Measurements from ENCODE around the gene ATXN7L1.
"Not testable (repeated sequence)": the region's sequence is repeated elsewhere in the genome, so short reads cannot be mapped to it uniquely, and the experiment has no call there.

The ATXN7L1 gene

DNA sequence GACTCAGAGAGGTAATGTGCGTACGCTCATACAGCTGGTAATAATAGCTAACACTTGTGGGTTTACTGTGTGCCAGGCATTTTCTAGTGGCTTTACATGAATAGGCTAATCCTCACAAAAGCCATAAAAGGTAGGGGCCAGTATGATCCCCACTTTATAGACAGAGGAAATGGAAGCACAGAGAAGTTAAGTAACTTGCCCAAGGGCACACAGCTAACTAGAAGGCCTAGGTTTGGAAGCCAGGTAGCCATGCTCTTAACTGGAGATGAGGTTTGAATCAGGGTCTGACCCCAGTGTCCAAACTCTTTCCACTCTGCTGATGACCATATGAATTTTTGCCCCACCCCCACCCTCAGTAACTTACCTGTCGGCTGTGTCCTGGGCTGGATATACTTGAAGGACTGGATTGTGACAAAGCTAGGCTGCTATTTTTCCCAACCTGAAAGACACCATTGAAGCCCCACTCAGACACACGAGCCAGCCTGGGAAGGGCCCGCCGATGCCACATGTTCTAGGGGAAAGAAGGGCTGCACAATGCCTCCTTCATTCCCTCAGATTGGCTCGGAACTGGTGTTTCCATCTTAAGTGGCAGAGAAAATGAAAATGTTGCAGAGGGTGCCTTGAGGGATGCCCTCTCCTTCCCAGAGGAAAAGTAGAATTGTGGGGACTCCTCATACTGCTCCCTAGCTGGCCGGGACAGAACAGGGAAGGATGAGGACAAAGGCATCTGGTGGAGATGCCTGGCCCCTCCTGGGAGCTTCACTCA is 266.1 kb downstream of the ATXN7L1 start:
- no peak overlapping the region for H3K9ac ChIP-seq (ENCODE audit: low read length in 2 of 2)
- H3K36me3 ChIP-seq (ENCODE audit: control insufficient read depth in 2 of 2, insufficient read depth in 2 of 2, low read length in 2 of 2), result peaks cover 18 to 30% of the 10 kb centered on the region in 2 donors
- no peak overlapping the region for H3K27ac ChIP-seq (ENCODE audit: low read length)
- H3K4me3 ChIP-seq (ENCODE audit: low read length in 2 of 2), result no peak overlapping the region
- no peaks in the 10 kb centered on the region for H3K9me3 ChIP-seq (ENCODE audit: control insufficient read depth in 2 of 2, low read length in 2 of 2)
- no peaks in the 10 kb centered on the region for H3K27me3 ChIP-seq (ENCODE audit: control insufficient read depth in 1 of 2, insufficient read depth in 2 of 2, low read length in 2 of 2)
- peaks cover 2% of the 10 kb centered on the region for H3K4me1 ChIP-seq (ENCODE audit: control insufficient read depth, insufficient read depth, low read length)

DNA sequence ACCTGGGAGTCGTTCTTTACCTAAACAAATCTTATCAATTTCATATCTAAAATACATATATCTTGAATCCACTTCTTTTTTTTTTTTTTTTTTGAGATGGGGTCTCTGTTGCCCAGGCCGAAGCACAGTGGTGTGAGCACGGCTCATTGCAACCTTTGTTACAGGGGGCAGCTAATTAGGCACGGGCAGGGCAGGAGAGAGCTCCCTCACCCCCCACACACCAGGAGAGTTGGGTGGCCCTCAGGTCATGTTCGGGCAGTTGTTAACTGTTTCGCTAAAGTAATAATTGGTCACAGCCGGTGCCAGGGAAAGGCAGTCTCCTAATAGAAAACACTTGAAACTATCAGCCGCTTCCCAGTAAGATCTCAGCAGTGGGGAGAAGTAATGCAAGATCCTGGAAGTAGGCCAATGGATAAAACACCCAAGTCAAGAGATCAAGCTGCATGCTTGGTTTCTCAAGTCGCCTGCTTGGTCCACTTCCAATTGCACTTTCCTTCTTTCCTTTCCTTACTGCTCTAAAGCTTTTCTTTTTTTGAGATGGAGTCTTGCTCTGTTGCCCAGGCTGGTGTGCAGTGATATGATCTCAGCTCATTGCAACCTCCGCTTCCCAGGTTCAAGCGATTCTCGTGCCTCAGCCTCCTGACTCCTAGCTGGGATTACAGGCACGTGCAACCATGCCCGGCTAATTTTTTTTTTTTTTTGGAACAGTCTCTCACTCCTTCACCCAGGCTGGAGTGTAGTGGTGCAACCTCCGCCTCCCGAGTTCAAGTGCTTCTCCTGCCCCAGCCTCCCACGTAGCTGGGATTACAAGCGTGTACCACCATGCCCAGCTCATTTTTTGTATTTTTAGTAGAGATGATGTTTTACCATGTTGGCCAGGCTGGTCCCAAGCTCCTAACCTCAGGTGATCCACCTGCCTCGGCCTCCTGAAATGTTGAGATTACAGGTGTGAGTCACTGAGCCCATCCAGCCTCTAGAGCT is 273.8 kb downstream of the ATXN7L1 start:
- Histone ChIP-seq H3K36me3 (ENCODE audit: control insufficient read depth in 2 of 2, insufficient read depth in 2 of 2, low read length in 2 of 2) (peaks cover 0 to 2% of the 10 kb centered on the region in 2 donors), H3K27me3 (ENCODE audit: control insufficient read depth in 1 of 2, insufficient read depth in 2 of 2, low read length in 2 of 2) (no peaks in the 10 kb centered on the region), H3K9me3 (ENCODE audit: control insufficient read depth in 2 of 2, low read length in 2 of 2) (no peaks in the 10 kb centered on the region), H3K9ac (ENCODE audit: low read length in 2 of 2) (no peak overlapping the region), H3K4me1 (ENCODE audit: control insufficient read depth, insufficient read depth, low read length) (peaks cover 9% of the 10 kb centered on the region), H3K27ac (ENCODE audit: low read length) (no peak overlapping the region), H3K4me3 (ENCODE audit: low read length in 2 of 2) (no peak overlapping the region)

DNA sequence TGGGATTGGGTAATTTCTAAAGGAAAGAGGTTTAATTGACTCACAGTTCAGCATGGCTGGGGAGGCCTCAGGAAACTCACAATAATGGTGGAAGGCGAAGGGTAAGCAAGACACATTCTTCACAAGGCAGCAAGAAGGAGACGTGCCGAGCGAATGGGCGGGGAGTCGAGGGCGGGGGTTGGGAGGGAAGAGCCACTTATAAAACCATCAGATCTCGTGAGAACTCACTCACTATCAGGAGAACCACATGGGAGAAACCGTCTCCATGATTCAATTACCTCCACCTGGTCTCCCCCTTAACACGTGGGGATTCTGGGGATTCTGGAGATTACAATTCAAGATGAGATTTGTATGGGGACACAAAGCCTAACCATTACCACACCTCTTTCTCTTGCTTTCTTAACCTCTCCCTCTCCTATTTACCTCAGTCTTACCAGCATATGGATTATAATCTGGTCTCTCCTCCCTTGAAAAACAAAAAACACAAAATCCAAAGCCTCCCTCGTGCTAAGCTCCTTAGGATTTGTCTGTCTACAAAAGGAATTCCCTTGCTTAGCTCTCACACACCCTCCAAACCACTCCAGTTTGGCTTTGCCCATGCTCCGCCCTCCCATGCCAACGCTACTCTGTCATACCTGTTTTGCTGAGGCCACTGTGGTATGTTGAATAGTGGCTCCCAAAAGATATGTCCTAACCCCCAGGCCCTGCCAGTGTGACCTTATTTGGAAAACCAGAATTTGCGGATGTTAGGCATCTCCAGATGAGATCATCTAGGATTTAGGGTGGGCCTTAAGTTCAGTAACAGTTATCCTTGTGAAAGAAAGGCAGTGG is 275.5 kb downstream of the ATXN7L1 start:
- Histone ChIP-seq H3K9ac (ENCODE audit: low read length in 2 of 2) (no peak overlapping the region), H3K9me3 (ENCODE audit: control insufficient read depth in 2 of 2, low read length in 2 of 2) (no peaks in the 10 kb centered on the region), H3K27ac (ENCODE audit: low read length) (no peak overlapping the region), H3K36me3 (ENCODE audit: control insufficient read depth in 2 of 2, insufficient read depth in 2 of 2, low read length in 2 of 2) (no peaks in the 10 kb centered on the region), H3K4me1 (ENCODE audit: control insufficient read depth, insufficient read depth, low read length) (peaks cover 9% of the 10 kb centered on the region), H3K27me3 (ENCODE audit: control insufficient read depth in 1 of 2, insufficient read depth in 2 of 2, low read length in 2 of 2) (no peaks in the 10 kb centered on the region), H3K4me3 (ENCODE audit: low read length in 2 of 2) (no peak overlapping the region)

DNA sequence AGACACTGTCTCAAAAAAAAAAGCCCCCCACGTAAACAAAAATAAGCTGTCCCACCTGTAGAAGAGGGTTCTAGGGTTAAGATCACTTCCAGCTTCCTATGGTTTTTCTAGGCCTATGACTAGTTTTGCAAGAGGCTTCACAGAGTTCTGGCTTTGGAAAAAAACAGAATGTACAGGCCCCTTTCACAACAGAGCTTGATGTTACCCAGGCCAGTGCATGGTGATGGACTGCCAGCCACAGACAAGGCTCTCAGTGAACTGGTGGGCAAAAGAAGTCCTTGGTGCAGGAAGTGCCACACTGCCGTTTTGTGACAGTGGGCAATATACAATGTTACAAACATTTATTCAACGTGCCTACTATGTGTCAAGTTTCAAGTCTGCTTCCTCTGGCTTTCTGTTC is 276.8 kb downstream of the ATXN7L1 start:
- Histone ChIP-seq H3K27me3 (ENCODE audit: control insufficient read depth in 1 of 2, insufficient read depth in 2 of 2, low read length in 2 of 2) (no peaks in the 10 kb centered on the region), H3K27ac (ENCODE audit: low read length) (peak overlapping the region; percentile 55)

DNA sequence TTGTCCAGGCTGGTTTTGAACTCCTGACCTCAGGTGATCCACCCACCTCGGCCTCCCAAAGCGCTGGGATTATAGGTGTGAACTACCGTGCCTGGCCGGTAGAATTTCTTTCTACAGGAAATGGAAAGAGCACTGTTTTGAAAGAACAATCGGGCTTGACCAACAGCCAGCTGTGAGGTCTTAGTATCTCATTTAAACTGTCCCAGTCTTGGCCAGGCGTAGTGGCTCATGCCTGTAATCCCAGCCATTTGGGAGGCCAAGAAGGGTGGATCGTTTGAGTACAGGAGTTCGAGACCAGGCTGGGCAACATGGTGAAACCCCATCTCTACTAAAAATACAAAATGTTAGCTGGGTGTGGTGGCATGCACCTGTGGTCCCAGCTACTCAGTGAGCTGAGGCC is 277.3 kb downstream of the ATXN7L1 start:
- not testable (repeated sequence) for H3K9ac ChIP-seq (ENCODE audit: low read length in 2 of 2); H3K9me3 ChIP-seq (ENCODE audit: control insufficient read depth in 2 of 2, low read length in 2 of 2); H3K36me3 ChIP-seq (ENCODE audit: control insufficient read depth in 2 of 2, insufficient read depth in 2 of 2, low read length in 2 of 2); H3K27me3 ChIP-seq (ENCODE audit: control insufficient read depth in 1 of 2, insufficient read depth in 2 of 2, low read length in 2 of 2); H3K4me3 ChIP-seq (ENCODE audit: low read length in 2 of 2); H3K4me1 ChIP-seq (ENCODE audit: control insufficient read depth, insufficient read depth, low read length)
- H3K27ac ChIP-seq (ENCODE audit: low read length), result peak overlapping the region; percentile 55

More for the DNA sequence above, 276.8 kb downstream of the ATXN7L1 start:
- peak overlapping the region in 1 of 2 donors; percentile 5 for H3K9ac ChIP-seq (ENCODE audit: low read length in 2 of 2)
- no peak overlapping the region for H3K4me3 ChIP-seq (ENCODE audit: low read length in 2 of 2)
- peaks cover 9% of the 10 kb centered on the region for H3K4me1 ChIP-seq (ENCODE audit: control insufficient read depth, insufficient read depth, low read length)
- no peaks in the 10 kb centered on the region for H3K9me3 ChIP-seq (ENCODE audit: control insufficient read depth in 2 of 2, low read length in 2 of 2)
- H3K36me3 ChIP-seq (ENCODE audit: control insufficient read depth in 2 of 2, insufficient read depth in 2 of 2, low read length in 2 of 2), result no peaks in the 10 kb centered on the region

DNA sequence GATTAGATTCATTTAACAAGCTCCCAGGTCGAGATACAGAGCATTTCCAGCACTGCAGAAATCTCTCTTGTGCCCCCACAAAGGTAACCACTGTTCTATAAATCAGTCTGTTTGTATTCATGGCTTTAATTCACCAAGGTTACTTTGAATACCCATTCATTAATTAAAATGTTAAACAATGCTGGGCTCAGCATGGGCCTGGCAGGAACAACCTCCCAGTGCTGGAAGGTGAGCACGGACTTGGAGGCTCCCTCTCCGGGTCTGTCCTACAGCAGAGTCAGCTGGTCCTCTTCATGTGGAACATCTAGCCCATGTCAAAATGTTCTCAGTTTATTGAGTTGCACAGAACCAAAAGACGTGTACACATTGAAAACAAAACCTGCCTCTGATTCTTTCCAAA is 279.5 kb downstream of the ATXN7L1 start:
- no peak overlapping the region for H3K9ac ChIP-seq (ENCODE audit: low read length in 2 of 2)
- no peaks in the 10 kb centered on the region for H3K9me3 ChIP-seq (ENCODE audit: control insufficient read depth in 2 of 2, low read length in 2 of 2)
- H3K27me3 ChIP-seq (ENCODE audit: control insufficient read depth in 1 of 2, insufficient read depth in 2 of 2, low read length in 2 of 2), result no peaks in the 10 kb centered on the region
- H3K36me3 ChIP-seq (ENCODE audit: control insufficient read depth in 2 of 2, insufficient read depth in 2 of 2, low read length in 2 of 2), result no peaks in the 10 kb centered on the region
- H3K4me1 ChIP-seq (ENCODE audit: control insufficient read depth, insufficient read depth, low read length), result peaks cover 5% of the 10 kb centered on the region
- H3K27ac ChIP-seq (ENCODE audit: low read length), result no peak overlapping the region
- no peak overlapping the region for H3K4me3 ChIP-seq (ENCODE audit: low read length in 2 of 2)

DNA sequence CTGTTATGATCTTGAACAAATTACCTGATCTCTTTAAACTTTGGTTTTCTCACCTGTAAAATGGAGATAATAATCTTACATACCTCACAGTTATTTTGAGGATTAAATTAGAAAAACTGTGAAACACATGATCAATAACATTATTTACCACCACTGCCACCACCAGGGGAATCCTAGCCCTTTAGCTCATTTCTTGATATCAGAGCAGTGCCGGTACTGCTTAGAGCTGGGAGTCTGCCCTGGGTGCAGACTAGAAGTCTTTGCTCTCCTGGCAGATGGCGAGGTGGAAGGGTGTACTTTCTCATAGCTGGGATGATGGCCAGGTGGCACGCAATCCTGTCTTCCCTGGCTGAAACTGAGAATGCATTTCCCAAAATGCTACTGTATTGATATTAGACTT is 282.4 kb downstream of the ATXN7L1 start:
- Histone ChIP-seq H3K4me1 (ENCODE audit: control insufficient read depth, insufficient read depth, low read length) (peaks cover 4% of the 10 kb centered on the region), H3K27me3 (ENCODE audit: control insufficient read depth in 1 of 2, insufficient read depth in 2 of 2, low read length in 2 of 2) (no peaks in the 10 kb centered on the region), H3K27ac (ENCODE audit: low read length) (no peak overlapping the region), H3K9me3 (ENCODE audit: control insufficient read depth in 2 of 2, low read length in 2 of 2) (no peaks in the 10 kb centered on the region), H3K36me3 (ENCODE audit: control insufficient read depth in 2 of 2, insufficient read depth in 2 of 2, low read length in 2 of 2) (no peaks in the 10 kb centered on the region), H3K9ac (ENCODE audit: low read length in 2 of 2) (no peak overlapping the region), H3K4me3 (ENCODE audit: low read length in 2 of 2) (no peak overlapping the region)

DNA sequence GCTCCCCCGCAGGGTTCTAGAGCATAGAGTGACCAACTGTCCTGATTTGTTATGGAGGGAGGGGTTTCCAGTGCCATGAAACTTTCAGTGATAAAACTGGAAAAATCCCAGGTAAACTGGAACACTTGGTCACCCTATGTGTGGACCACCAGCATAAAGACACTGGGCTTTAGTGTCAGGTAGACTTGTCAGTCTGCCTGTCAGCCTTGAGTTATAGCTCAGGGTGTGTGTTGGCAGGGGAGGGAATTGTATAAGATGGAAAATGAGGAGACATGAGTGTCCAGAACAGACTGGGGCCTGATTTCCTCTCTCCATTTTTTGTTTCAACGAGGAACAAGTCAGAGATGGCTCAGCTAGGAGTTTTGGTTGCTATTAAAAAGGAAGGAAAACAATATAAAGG is 284.9 kb downstream of the ATXN7L1 start:
- Histone ChIP-seq H3K27me3 (ENCODE audit: control insufficient read depth in 1 of 2, insufficient read depth in 2 of 2, low read length in 2 of 2) (no peaks in the 10 kb centered on the region), H3K4me1 (ENCODE audit: control insufficient read depth, insufficient read depth, low read length) (peaks cover 10% of the 10 kb centered on the region), H3K9ac (ENCODE audit: low read length in 2 of 2) (no peak overlapping the region), H3K27ac (ENCODE audit: low read length) (no peak overlapping the region), H3K4me3 (ENCODE audit: low read length in 2 of 2) (no peak overlapping the region), H3K9me3 (ENCODE audit: control insufficient read depth in 2 of 2, low read length in 2 of 2) (no peaks in the 10 kb centered on the region), H3K36me3 (ENCODE audit: control insufficient read depth in 2 of 2, insufficient read depth in 2 of 2, low read length in 2 of 2) (no peaks in the 10 kb centered on the region)

DNA sequence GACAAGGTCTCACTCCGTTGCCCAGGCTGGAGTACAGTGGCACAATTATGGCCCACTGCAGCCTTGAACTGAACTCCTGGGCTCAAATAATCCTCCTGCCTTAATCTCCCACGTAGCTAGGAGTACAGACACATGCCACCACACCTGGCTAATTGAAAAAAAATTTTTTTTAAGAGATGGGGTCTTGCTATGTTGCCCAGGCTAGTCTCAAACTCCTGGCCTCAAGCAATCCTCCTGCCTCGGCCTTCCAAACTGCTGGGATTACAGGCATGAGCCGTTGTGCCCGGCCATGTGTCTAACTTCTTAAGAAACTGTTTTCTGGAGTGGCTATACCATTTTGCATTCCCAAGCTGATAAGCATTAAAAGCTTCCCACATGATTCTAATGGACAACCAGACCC is 285.6 kb downstream of the ATXN7L1 start:
- no peak overlapping the region for H3K9ac ChIP-seq (ENCODE audit: low read length in 2 of 2)
- no peaks in the 10 kb centered on the region for H3K36me3 ChIP-seq (ENCODE audit: control insufficient read depth in 2 of 2, insufficient read depth in 2 of 2, low read length in 2 of 2)
- H3K27me3 ChIP-seq (ENCODE audit: control insufficient read depth in 1 of 2, insufficient read depth in 2 of 2, low read length in 2 of 2), result no peaks in the 10 kb centered on the region
- peaks cover 10% of the 10 kb centered on the region for H3K4me1 ChIP-seq (ENCODE audit: control insufficient read depth, insufficient read depth, low read length)
- H3K9me3 ChIP-seq (ENCODE audit: control insufficient read depth in 2 of 2, low read length in 2 of 2), result no peaks in the 10 kb centered on the region
- no peak overlapping the region for H3K4me3 ChIP-seq (ENCODE audit: low read length in 2 of 2)
- no peak overlapping the region for H3K27ac ChIP-seq (ENCODE audit: low read length)

DNA sequence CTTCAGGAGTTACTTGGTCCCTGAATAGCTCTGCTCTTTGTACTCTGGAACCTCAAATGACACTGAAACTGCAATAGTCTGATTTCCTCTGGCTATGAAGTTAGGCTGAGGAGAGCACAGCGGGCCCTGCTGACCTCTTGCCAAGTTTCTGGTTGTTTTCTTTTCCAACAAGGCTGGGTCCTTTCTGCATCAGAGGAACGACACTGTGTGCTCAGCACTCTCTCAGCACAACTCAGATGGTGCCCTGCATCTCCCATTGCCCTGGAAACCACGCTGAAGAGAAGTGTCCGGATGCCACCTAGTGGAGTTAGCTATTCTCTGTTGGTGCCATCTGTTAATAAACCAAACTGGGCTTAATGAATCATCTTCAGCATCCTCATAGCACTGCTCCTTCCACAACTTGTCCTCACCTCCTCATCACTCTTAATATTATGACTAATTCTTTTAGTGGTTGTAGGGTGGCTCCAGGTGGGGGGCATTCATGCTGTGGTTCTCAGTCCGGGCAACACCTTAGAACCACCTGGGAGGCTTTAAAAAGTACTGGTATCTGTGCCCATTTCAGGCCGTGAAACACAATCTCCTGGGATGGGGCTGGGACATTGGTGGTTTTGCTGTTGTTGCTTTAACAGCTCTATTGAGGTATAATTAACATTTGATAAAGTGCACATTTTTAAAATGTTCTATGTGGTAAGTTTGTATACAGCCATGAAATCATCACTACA is 286.9 kb downstream of the ATXN7L1 start:
- no peak overlapping the region for H3K27ac ChIP-seq (ENCODE audit: low read length)
- H3K4me3 ChIP-seq (ENCODE audit: low read length in 2 of 2), result no peak overlapping the region

More for the DNA sequence above, 286.9 kb downstream of the ATXN7L1 start:
- no peaks in the 10 kb centered on the region for H3K9me3 ChIP-seq (ENCODE audit: control insufficient read depth in 2 of 2, low read length in 2 of 2)
- no peaks in the 10 kb centered on the region for H3K36me3 ChIP-seq (ENCODE audit: control insufficient read depth in 2 of 2, insufficient read depth in 2 of 2, low read length in 2 of 2)
- peaks cover 10% of the 10 kb centered on the region for H3K4me1 ChIP-seq (ENCODE audit: control insufficient read depth, insufficient read depth, low read length)
- H3K27me3 ChIP-seq (ENCODE audit: control insufficient read depth in 1 of 2, insufficient read depth in 2 of 2, low read length in 2 of 2), result no peaks in the 10 kb centered on the region
- H3K9ac ChIP-seq (ENCODE audit: low read length in 2 of 2), result no peak overlapping the region

Measured in stomach smooth muscle (tissue), 2 donors.